ENCODE data around the gene RIMS4.
A peak's percentile ranks its signal among the peaks of the same experiment; 100 is the strongest.

RIMS4 gene

GRCh38 chr20:44758247-44759101 is 51.9 kb downstream of the RIMS4 start:
- no peak for DNase-seq

DNA sequence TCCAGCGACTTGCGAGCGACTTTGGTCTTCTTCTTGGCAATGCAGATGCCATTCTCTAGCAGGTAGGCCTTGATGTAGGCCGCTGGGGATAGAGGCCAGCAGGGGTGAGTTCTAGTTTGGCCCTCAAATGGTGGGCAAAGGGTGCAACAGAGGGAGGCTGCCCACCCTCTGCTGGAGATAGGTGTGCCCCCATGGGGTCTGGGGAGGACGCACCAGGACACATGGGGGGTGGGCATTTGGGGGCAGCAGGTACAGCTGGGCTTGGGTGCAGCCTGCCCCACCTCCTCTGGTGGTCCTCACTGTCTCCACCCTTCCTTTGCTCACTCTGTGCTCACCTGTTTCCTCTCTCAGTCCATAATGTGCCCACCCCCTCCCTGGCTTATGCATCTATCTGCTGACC is 53.4 kb downstream of the RIMS4 start:
- no peak for DNase-seq

- no peak for DNase-seq
Measured at GRCh38 chr20:44756011-44756688, 54.2 kb downstream of the RIMS4 start.

- DNase-seq = no peak
Measured at GRCh38 chr20:44754554-44754953, 55.8 kb downstream of the RIMS4 start.

GRCh38 chr20:44752099-44752931 is 58.0 kb downstream of the RIMS4 start:
- no peak for DNase-seq

- DNase-seq = no peak
Measured at GRCh38 chr20:44750081-44750805, 60.1 kb downstream of the RIMS4 start.

GRCh38 chr20:44748005-44748370 is 62.4 kb downstream of the RIMS4 start:
- DNase-seq = no peak

DNA sequence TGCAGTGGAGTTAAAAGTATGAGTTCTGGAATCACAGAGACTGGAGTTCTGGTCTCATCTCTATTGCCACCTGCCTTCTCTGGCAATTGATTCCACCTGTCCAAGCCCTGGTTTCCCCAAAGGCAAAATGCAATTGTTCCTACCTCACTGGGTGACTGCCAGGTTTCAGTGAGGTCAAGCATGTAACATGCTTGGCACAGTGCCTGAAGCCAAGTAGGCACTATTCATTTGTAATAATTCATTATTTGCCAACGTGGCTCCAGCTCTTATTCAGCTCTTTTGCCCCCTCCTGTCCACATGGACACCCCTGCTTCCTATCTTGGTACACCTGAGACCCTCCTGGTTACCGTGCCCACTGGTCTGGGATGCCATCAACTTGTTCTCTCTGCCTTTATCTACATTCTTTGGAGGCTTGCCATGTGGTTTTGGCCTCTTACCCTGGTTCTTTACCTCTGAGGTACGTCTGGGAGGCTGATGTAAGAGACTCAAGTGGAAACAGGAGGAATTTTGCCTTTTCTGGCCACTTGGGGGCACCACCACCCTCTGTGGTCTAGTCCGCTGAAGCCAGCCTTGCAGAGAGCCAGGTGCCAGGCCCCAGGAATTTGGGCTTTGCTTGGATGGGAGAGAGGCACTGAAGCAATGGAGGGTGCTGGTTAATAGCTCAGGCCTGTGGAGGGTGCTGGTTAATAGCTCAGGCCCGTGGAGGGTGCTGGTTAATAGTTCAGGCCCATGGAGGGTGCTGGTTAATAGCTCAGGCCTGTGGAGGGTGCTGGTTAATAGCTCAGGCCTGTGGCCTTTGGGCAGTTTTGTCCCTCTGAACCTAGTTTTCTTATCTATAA is 63.0 kb downstream of the RIMS4 start:
- peak; percentile 74 to 83 for DNase-seq

DNA sequence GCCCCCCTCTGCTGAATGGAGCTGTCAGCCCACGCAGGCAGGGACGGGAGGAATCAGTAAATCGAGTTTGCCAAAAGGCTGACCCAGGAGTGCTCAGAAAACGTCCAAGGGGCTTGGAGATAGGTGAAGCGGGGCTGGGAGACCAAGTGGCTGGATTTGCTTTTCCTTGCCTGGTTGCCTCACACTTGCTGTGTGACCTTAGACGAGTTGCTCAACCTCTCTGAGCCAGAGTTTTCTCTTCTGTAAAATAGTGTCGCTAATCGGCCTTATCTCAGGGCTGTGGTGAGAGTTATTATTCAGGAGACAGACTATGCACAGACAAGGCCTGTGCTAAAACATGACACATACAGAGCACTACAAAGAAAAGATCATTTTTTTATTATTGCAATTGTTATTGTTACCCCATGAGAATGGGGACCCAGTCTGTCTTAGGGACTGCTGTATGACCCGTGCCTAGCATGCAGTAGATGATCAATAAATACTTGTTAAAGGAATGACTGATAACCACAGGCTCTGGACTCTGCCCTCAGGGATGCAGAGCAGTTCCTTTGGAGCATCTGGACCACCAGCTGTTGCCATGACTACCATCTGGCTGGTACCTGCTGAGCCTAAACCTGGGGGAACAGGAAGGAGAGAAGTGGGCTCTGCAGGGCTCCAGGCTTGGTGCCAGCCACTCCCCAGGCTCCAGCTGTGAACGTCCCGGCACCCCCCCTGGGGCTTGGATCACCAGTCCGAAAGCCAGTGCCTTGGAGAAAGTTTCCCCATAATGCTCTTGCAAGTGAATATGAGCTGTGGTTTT is 63.8 kb downstream of the RIMS4 start:
- no peak for DNase-seq

DNA sequence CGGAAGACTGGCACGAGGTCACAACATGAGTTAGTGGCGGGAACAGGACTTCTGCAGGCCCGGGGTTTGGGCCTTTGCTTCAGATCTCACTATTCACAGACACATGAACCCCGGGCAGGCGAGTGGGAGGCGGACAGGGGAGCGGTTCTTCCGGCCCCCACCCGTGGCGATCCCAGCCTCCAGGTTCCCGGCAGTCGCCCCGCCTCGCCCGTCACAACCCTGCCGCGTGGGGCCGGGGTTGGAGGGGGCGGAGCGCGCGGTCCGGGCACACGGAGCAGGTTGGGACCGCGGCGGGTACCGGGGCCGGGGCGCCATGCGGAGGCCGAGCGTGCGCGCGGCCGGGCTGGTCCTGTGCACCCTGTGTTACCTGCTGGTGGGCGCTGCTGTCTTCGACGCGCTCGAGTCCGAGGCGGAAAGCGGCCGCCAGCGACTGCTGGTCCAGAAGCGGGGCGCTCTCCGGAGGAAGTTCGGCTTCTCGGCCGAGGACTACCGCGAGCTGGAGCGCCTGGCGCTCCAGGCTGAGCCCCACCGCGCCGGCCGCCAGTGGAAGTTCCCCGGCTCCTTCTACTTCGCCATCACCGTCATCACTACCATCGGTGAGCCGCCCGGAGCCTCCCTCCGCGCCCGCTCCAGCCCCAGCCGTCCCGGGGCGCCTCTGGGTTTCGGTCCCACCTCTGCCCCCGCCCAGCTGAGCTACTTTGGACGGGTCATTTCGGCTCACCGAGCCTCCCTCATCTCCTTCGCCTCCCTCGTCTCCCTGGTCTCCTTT is 64.6 kb downstream of the RIMS4 start, which contains the start of gene KCNK15:
Gene KCNK15 (plus strand): TSS at position 268 of the 769 bp plus-strand sequence. CDS start 46 bp downstream, at position 314.
- DNase-seq = peak in 1 of 2 experiments; percentile 39

DNA sequence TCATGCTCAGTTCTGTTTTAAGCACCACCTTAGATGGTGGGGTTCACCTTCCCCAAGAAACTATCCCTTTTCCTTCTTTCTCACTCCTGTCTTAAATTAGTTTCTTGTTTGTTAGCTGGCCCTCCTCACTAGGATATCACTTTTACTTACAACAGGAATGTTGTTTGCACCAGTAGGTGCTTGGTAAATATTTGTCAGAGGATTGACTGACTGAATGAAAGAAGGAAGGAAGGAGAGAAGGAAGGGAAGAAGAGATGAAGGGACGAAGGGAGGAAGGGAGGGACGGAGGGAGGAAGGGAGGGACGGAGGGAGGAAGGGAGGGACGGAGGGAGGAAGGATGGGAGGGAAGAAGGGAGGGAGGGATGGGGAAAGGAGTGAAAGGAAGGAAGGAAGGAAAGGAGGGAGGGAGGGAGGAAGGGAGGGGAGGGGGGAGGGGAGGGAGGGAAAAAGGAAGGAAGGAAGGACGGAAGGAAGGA is 65.2 kb downstream of the RIMS4 start:
- no peak for DNase-seq

GRCh38 chr20:44743916-44744655 is 66.3 kb downstream of the RIMS4 start:
- no peak for DNase-seq

GRCh38 chr20:44743080-44743701 is 67.2 kb downstream of the RIMS4 start:
- DNase-seq = no peak

DNA sequence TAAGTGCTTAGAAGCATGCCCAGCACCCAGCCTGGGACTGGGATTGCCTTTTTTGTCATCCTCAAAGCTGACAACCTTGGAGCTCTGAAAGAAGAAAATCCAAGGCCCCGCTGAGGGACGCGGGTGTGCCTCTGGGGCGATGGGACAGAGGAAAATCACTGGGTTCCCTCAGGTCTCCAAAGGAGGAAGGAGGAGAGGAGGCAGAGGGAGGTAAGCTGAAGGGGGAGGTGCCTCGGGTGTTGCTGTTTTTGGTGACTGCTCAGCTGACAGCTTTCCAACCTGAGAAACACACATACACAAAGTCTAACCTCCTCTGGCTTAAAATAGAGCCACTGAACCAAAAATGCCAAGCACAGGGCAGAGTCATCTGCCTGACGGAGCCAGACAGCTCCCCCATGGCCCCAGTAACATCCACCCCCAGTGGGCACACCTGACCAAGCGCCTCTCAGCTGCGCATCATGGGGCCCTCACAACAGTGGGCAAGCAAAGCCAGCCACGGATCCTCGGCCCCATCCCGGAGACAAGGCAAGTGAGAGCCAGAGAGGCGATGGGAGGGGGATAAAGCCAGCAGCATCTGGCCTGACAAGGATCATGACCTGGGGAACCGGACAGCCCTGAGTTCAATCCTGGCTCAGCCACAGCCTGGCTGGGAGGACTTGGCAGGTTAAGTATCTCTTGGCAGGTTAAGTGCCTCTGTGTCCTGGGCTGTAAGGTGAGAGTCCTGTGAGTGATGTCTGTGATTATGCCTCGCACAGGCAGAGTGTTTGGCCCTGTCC is 67.9 kb downstream of the RIMS4 start:
- no peak for DNase-seq

DNA sequence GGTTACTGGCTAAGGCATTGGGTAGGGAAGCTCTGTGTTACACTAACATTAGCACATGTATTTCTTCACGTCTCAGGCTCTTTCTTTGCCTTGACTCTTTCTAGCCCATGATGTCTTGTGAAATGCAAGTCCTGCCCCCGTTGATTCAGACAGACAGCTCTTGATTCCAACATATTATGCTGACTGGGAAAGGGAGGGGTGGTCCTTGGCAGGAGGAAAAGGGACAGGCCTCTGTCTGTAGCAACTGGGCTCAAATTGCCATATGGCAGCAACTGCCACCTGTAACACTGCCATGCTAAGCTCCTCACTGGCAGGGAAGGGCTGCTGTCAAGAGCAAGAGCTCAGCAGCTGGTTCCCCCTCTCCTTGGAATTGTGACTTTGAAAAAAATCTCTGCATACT is 70.4 kb downstream of the RIMS4 start:
- no peak for DNase-seq

DNA sequence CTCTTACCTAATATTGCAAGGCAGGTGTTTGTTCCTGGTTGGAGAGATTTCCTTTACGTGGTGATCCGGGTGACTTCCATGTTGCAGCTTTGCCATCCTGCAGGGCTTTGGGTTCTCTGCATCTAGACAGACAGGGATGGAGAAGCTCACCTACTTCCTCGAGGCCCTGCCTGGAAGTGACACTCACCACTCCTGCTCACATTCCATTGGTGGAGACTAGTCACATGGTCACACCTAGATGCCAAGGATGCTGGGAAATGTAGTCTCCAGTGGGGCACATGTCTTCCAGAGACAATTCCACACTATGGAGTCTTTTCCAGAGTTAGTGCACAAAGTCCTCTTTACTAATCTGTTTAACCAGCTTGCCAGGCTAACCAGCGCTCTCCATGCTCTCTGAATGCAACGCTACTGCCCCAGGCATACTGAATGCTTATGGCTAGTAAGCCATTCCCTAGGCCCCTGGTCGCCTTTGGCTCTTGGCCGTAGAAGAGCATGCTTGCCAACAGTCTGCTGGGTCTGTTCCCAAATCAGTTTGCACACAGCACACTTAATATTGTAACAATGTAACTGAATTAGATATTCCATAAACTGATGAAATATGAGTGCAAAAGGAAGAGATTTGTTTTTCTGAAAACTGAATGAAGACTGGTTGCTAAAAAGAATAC is 71.4 kb downstream of the RIMS4 start:
- DNase-seq = peak; percentile 88 to 90

- no peak for DNase-seq
Measured at GRCh38 chr20:44737116-44737515, 73.2 kb downstream of the RIMS4 start.

Measured in NCI-H1930 (cell line).